HG02884 (cell line): ENCODE data around the gene AKAP13.
A peak's percentile ranks its signal among the peaks of the same experiment; 100 is the strongest.
"Not testable (repeated sequence)": the region's sequence is repeated elsewhere in the genome, so short reads cannot be mapped to it uniquely, and the experiment has no call there.

Source experiments
- ATAC-seq: cut with Tn5 transposase; IDR thresholded peaks from one replicate; pipeline ENCODE4 v1.9.1; 2021; ENCODE audit warnings: mild to moderate bottlenecking, moderate library complexity; ENCODE audit not compliant: unreplicated experiment

AKAP13 gene

DNA sequence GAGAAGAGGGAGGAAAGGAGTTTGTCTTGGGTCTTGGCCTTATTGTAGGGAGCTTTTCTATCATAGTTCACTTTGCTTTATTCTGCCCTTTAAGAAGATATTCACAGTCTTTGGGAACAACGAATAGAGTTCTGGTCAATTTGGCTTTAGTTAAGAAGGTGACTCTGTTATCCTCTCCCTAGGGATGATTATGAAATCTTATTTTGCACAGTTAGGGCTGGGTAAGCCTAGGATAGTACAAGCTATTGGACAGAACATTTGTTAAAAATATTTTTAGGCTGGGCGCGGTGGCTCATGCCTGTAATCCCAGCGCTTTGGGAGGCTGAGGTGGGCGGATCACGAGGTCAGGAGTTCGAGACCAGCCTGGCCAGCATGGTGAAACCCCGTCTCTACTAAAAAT, 61.5 kb downstream of the AKAP13 start:
- not testable (repeated sequence) for ATAC-seq

DNA sequence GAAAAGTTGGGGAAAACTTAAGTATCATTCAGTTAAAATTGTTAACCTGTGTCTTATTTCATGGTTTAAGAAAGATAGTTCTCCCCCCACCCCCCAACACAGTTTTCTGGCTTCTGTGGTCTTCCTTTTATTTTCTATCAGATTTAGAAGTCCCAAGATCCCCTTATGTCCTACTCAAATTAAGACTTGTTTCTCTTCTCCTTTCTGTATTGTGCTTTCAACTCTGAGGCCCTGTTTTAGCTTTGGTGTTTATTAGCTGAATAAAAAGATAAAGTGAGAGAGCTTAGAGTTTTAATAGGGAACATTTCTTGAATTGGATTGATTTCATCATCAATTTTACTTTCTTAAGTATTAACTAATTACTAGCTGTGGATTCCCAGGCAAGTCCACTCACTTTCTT, 62.6 kb downstream of the AKAP13 start:
- peak; percentile 53 for ATAC-seq

DNA sequence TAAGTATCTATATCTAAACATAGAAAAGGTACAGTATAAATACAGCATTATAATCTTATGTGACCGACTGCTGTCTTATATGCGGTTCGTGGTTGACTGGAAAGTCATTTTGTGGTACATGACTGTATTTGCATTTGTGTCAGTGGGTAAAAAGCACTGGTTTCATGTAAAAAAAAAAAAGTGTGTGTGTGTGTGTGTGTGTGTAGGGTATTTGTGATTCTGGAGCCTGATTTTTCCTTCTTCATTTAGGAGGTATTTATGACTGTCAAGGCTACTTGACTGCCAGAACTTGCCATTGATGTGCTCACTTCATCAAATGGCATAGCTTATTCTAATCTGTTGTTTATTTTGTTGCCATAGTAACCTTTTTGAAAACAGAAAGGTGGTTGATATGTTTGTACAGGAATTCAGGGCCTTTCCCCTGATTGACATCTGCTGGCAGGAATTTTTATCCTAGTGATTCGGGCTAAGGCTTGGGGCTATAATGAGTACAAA, 63.2 kb downstream of the AKAP13 start:
- peak; percentile 68 for ATAC-seq

DNA sequence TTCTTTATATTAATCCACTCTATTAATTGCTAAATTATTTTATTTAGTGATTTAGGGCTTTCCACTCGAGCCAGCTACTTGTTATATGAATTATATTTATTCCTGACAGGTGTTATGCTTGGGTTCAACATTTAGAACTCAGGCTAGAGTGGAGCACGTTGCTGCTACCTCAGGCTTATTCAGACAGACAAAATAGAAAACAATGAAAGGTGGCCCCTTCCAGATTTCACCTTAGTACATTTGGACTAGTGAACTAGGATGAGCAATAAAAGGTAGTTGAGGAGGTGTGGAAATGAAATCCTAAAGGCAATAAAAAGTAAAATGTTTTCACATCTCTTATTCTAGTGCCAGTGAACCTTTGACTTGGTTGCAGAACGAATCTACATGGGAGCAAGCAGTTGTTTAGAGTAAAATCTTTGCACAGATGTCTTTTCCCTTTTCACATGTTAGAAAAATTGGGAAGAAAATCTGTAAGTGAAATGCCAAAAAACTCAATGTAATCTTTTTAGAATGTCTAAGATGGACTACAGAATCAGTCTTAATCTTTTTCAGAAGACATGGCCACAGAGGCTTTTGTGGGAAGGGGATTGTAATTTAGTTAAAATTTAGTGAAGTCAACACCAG, 63.8 kb downstream of the AKAP13 start:
- no peak for ATAC-seq

DNA sequence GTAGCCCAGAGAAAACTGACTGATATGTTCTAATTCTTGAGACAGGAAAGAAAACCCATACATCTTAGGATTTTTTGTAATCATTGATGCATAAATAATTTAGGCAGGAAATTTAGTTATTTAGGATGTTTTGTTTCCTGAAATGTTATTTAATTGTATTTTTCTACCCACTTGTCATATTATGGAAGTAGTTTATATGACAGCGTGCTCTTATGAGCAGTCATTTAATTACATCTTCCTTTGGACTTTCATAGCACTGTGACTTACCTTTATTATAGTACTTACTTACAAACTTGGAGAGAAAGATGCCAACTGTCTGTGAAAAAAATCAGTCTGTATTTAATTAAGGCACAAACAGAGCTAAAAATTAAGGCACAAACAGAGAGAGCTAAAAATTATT, 65.0 kb downstream of the AKAP13 start:
- ATAC-seq: no peak

DNA sequence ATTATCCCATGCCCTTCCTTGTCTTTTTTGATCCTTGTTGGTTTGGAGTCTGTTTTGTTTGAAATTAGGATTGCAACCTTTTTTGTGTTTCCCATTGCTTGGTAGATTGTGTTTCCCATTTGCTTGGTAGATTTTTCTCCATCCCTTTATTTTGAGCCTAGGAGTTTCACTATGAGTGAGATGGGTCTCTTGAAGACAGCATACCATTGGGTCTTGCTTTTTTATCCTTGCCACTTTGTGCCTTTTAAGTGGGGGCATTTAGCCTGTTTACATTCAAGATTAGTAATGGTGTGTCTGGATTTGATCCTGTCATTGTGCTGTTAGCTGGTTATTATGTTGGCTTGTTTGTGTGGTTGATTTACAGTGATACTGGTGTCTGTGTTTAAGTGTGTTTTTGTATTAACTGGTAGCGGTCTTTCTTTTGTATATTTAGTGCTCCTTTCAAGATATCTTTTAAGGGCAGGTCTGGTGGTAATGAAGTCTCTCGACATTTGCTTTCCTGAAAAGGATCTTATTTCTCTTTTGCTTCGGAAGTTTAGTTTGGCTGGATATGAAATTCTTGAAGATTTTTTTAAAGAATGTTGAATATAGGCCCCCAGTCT, 70.8 kb downstream of the AKAP13 start:
- ATAC-seq: no peak

DNA sequence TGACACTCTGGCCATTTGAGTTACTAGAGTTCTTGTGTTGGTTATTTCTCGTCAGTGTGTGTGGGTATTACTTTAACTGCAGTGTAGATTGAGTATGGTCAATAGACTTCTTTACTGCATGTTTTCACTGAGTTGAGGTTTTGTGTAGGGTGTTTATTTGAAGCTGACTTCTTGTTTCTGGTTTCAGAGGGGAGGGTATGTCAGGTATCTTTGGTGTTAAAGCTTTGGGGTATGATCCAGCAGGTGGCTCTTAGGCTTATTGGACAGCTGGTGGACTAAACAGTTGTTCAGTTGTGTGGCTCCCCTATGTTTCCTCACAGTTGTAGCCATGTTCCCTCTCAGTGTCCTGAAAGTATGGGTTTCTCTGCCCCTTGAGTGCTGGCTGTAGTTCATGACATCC, 72.0 kb downstream of the AKAP13 start:
- no peak for ATAC-seq

DNA sequence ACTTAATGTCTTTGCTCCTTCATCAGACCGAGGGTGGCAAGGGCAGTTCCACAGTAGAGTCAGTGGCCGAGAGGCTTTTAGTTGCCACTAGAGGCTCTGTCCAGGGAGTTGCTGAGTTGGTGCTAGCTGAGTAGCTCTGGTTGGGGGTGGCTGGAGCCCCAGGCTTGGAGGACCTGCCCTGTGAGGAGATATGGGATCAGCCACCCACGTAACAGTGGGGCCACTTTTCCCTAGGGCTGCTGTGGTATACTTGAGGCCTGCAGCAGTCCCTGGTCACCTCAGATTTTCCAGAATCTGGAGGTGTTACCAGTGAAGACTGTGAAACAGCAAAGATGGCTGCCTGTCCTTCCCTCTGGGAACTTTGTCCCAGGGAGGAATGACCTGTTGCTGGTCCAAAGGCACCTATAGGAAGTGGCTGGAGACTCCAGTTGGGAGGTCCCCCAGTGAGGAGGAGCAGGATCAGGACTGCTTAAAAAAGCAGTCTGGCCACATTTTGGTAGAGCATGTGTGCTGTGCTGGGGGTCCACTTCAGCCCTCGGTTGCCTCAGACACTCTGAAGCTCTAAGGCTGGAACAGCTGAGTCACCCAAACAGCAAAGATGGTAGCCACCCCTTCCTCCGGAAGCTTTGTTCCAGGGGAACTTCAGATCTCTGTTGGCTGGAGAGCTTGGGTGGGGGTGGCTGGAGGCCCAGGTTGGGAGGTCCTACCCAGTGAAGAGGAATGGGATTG, 72.9 kb downstream of the AKAP13 start:
- no peak for ATAC-seq

DNA sequence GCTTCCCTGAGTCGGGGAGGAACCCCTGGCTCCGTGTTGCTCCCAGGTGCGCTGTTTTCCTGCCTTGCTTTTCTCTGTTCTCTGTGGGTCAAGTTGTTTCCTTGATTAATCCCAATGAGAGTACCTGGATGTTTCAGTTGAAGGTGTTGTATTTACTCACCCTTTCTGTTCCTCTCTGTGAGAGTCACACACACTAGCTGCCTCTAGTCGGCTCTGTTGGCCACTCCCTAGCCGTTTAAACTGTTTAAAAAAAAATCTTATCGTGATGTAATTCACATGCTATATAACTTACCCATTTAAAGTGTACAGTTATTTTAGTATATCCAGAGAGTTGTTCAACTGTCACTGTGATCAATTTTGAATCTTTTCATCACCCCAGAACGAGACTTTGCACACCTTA, 74.0 kb downstream of the AKAP13 start:
- ATAC-seq: no peak

DNA sequence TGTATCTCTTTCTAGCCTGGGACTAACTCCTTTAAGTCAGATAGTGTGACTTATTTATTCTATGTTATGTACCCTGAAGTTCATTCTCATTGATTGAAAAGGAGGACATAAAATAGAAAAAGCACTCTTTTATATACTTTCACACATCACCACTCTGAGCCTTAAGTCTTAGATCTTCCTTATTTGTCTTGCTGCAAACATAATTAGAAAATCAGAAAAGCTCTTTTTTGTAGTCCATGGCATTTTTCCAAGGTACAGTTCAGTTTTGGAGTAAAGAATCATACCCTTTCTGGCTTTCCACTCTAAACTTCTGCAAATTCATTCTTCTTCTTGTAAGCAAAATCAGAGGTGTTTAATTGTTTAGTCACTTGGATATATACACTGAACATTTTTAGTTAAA, 75.5 kb downstream of the AKAP13 start:
- ATAC-seq: no peak

DNA sequence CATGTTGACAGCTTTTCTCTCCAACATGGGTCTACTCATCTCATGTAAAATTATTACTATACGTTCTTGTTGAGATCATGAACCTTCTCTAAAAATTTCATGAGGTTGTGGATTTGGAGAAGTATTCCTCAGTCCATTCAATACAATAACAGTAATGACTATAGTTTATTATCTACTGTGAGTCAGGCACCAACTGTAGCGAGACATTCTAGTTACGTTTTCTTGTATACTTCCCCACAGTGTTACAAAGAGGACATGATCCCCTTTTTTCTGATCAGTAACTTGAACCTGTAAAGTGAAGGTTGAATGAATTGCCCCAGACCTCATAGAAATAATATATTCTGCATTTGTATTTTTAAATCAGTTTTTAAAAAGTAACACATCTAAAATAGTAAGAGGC, 76.4 kb downstream of the AKAP13 start:
- ATAC-seq: no peak

DNA sequence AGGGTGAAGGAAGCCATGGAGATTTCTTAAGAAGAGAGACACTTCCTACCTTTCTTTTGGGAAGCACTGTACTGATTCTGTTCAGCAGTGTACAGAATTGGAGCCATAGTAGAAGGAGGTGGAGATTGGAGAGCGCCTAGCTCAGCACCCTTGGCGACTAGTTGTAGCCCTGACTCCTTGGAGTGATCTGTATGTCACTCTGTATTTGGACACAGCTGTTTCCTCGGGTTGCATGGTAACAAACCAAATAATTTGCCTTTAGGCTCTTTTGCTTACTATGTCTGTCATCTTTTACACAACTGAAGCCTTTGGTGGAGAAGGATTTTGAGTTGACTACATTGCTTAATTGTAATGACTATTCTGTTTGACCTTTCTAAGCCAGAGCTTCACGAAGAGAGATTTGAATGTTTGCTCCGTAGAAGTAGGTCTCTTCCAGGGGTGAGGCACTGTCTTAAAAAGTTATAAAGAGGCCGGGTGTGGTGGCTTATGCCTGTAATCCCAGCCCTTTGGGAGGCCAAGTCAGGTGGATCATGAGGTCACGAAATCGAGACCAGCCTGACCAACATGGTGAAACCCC, 77.1 kb downstream of the AKAP13 start:
- ATAC-seq: peak; percentile 68

DNA sequence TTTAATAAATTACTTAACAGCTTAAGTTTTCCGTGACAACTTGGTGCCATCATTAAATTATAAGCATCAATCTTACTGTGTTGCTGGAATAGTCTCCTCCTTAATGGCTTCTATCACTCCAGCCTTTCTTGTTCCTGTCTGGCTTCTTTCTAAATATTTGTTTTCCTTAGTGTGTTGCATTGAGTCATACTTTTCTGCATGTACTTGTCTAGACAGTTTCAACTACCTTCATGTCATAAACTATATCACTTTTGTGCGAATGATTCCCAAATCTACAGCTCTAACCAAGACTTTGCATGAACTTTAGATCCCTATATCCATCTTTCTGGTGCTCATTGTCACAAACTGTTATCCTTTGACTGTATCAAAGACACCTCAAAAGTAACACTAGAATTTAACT, 78.4 kb downstream of the AKAP13 start:
- ATAC-seq: no peak

DNA sequence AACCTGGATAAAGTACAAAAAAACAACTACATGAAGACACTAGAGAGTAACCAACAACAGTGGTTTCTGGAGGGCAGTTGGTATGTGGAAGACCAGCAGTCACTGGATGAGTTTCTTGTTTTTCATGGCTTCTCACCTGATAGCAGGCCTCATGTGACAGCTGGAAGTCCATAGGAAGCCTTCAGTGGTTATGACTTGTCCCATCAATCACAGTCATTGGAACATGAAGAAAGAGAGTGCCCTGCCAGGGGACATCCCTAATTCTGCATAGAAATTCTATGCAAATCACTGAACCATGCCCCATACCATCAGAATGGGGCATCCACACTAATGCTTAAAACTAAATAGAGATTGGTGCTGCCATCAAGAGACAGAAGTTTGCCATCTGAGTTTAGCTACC, 81.6 kb downstream of the AKAP13 start:
- no peak for ATAC-seq

DNA sequence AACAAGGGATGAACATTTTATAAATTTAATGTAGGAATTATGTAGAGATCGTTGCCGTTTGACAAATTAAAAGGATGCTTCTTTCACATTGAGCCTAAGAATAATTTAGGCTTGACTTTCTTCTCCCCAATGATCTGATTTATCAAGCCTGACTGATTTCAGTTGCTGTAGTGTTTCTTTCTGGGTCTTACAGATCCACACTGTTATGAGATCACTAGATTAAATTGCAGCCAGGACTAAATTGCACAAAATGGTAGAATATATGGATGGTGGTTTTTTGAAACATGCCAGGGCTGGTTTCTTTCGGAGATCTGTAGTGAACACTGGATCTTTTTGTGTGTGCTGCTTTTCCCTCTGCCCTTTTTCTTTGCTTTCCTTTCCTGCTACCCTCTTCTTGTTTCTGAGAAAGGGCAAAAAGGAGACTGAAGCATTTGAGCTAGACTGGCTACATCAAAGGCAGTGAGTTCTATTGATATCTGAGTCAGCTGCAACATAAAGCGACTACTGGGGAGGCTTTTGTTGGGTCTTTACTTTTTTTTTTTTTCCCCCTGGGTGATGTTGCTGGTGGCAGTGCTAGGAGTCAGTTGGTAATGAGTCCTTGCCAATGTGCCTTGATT, 83.0 kb downstream of the AKAP13 start:
- ATAC-seq: no peak

DNA sequence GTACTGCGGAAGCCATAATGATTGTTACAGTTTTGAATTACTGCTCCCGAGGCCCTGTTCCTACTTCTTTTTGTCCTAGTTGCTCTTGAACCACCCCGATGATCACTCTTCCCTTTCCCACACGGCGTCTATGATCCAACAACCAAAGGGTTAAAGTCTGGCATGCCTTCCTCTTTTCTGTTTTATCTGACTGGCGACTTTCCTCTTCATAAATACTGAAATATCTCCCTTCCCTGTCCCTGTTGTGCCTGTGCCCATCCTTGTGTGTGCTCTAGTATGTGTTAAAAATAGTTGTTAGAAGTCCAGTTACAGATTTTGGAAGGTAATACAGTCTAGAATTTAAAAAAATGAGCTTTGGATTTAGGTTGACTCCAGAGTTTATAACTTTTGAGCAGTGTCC, 83.6 kb downstream of the AKAP13 start:
- ATAC-seq: no peak

DNA sequence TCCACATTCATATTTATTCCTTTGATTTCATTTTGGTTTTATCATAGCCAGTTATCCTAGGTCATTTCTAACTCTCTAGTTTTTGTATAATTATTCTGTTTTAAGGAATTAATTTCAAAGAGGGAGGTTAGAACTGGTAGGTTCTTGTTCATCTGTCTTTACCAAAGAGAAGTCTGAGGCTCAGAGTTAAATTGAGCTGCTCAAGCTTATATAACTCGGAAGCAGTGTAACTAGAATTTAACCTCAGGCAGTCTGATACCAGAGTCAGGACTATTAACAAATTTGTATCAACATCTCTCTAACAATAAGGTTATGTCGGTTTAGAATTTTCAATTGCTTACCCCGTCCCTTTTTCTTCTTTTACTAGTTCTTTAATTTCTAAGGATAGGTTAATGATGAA, 84.1 kb downstream of the AKAP13 start:
- ATAC-seq: no peak

DNA sequence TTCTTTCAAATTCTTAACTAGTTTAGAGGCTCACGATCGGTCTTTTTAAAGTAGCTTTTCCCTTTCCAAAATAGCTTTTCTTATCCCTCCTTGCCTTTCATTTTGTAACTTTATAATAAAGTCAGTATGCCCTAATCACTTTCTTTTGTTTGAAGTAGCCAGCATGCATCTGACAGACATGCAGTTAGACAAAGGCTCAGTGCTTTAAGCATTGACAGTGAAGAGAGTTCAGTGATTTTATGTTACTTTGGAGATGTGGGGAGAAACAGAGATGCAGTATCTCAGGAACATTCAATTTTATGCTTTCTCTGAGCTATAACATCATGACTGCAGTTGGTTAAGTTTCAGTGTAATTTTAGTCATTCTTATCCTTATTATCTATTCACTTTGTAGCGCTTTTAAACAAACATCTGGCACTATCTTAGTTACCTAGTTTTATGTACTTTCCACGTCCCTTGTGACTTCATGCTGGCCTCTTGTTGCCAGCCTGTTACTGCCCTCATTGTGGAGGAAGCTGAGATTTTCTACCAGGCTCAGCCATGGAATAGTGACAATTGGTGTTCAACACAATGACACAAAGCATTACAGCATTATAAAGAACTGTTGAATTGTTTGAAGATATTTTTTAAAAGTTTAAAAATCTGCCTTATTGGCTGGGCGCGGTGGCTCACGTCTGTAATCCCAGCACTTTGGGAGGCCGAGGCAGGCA, 90.3 kb downstream of the AKAP13 start:
- no peak for ATAC-seq

DNA sequence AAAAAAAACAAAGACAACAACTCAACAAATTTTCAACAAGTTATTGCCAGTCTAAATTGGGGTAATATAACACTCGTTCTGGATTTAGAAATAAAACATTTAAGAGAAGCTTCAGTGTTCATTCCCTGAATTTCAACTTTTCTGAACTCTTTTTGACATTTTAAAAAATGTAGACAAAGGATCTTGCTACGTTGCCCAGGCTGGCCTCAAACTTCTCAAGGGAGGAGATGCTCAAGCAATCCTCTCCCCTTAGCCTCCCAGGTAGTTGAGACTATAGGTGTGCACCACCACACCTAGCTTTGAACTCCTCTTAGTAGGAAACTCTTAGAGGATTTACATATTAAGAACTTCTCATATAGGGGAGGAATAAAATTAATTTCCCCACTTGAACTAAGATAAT, 91.9 kb downstream of the AKAP13 start:
- ATAC-seq: no peak

DNA sequence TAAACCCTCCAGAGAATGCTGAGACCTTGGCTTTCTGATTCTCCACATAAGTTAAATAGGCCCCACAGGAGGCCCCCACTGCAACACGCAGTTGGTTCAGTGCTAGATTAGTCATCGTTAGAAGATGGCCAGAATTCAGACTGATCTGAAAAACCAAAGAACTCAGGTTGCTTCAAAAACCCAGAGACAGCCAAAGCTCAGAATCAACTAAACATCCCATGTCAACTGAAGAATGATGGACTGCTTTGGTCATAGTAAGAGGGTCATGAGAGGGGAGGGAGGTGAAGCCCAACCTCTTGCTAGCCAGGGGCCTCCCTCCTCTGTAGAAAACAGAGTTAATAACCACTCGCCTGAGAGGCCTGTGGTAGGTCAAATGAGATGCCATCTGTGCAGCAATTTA, 93.1 kb downstream of the AKAP13 start:
- peak; percentile 44 for ATAC-seq
